Skeletal muscle cell (primary cell): Measurements from ENCODE around the gene TMEM109.

Experiments
- DNase-seq: peaks from one replicate; pipeline ENCODE4 v3.0.0-alpha.2; 2010; ENCODE audit warnings: low read depth
- H3K4me3 ChIP-seq: 2 replicates; pipeline ENCODE4 v1.5.1; 2011; ENCODE audit warnings: low read depth, mild to moderate bottlenecking, control low read depth, low read length, moderate library complexity

Gene TMEM109

GRCh38 chr11:60922906-60923305 is 8.9 kb downstream of the TMEM109 start:
- no peak for DNase-seq
- no peak overlapping the region for H3K4me3 ChIP-seq

GRCh38 chr11:60923326-60923725 is 9.4 kb downstream of the TMEM109 start:
- DNase-seq = no peak
- no peak overlapping the region for H3K4me3 ChIP-seq

- H3K4me3 ChIP-seq = peak overlapping the region; percentile 82
- no peak for DNase-seq
Observed at GRCh38 chr11:60923800-60924109, 9.8 kb downstream of the TMEM109 start.

- peak within 1 kb of the TSS; percentile 82 for H3K4me3 ChIP-seq
- peak; percentile 8 for DNase-seq
Observed at GRCh38 chr11:60924110-60924905, 10.3 kb downstream of the TMEM109 start, which contains the start of gene TMEM132A. Gene TMEM132A (plus strand): TSS chr11:60924460. CDS start chr11:60924634, 174 bp downstream.

- no peak for DNase-seq
- peak overlapping the region; percentile 82 for H3K4me3 ChIP-seq
Observed at GRCh38 chr11:60924906-60925853, 11.2 kb downstream of the TMEM109 start.

GRCh38 chr11:60925868-60926267 is 11.9 kb downstream of the TMEM109 start:
- no peak overlapping the region for H3K4me3 ChIP-seq
- DNase-seq = peak; percentile 8

- DNase-seq = no peak
- H3K4me3 ChIP-seq = no peak overlapping the region
Observed at GRCh38 chr11:60926500-60926899, 12.5 kb downstream of the TMEM109 start.

GRCh38 chr11:60927061-60927592 is 13.2 kb downstream of the TMEM109 start:
- H3K4me3 ChIP-seq = no peak overlapping the region
- DNase-seq = no peak

GRCh38 chr11:60927600-60927999 is 13.6 kb downstream of the TMEM109 start:
- no peak overlapping the region for H3K4me3 ChIP-seq
- DNase-seq = no peak

GRCh38 chr11:60928563-60929001 is 14.6 kb downstream of the TMEM109 start:
- H3K4me3 ChIP-seq = no peak overlapping the region
- no peak for DNase-seq

- H3K4me3 ChIP-seq = no peak overlapping the region
- no peak for DNase-seq
Observed at GRCh38 chr11:60929764-60930163, 15.8 kb downstream of the TMEM109 start.

- no peak overlapping the region for H3K4me3 ChIP-seq
Observed at GRCh38 chr11:60930394-60930793, 16.4 kb downstream of the TMEM109 start.

GRCh38 chr11:60931917-60932316 is 18.0 kb downstream of the TMEM109 start:
- no peak for DNase-seq
- no peak overlapping the region for H3K4me3 ChIP-seq

More at GRCh38 chr11:60930394-60930793, 16.4 kb downstream of the TMEM109 start:
- DNase-seq = no peak

GRCh38 chr11:60932605-60933356 is 18.8 kb downstream of the TMEM109 start:
- DNase-seq = no peak

GRCh38 chr11:60933416-60934123 is 19.6 kb downstream of the TMEM109 start:
- no peak for DNase-seq
- H3K4me3 ChIP-seq = no peak overlapping the region

More at GRCh38 chr11:60932605-60933356, 18.8 kb downstream of the TMEM109 start:
- H3K4me3 ChIP-seq = no peak overlapping the region

- no peak for DNase-seq
Observed at GRCh38 chr11:60934124-60934789, 20.3 kb downstream of the TMEM109 start.

GRCh38 chr11:60934790-60935605 is 21.0 kb downstream of the TMEM109 start:
- no peak for DNase-seq
- H3K4me3 ChIP-seq = no peak overlapping the region

More at GRCh38 chr11:60934124-60934789, 20.3 kb downstream of the TMEM109 start:
- H3K4me3 ChIP-seq = no peak overlapping the region
